HEK293T (cell line): ENCODE measurements around the gene LIFR.

Source experiments
- CTCF ChIA-PET: fragments of 350-600 bp; formaldehyde crosslinking; extraction: SDS; loops from one replicate; lab custom pipeline; 2021; ENCODE audit warnings: antibody characterized with exemption, inconsistent platforms; lab: Yijun Ruan, JAX
- POLR2A ChIA-PET: fragments of 350-600 bp; formaldehyde crosslinking; extraction: SDS; loops from one replicate; lab custom pipeline; 2020; ENCODE audit warnings: antibody characterized with exemption, inconsistent platforms; lab: Yijun Ruan, JAX
- DNase-seq: peaks from one replicate; pipeline ENCODE4 v3.0.0; 2012; ENCODE audit warnings: mixed read lengths; ENCODE audit errors: extremely low spot score
- ARNT ChIP-seq: fragments of 450-650 bp; IDR thresholded peaks from 2 replicates; pipeline ENCODE4 v1.6.1; 2017; ENCODE audit warnings: mild to moderate bottlenecking
- BHLHE40 ChIP-seq: fragments of 450-650 bp; IDR thresholded peaks from 2 replicates; pipeline ENCODE4 v1.6.1; 2016; ENCODE audit warnings: mild to moderate bottlenecking, moderate library complexity, borderline replicate concordance
- CTBP1 ChIP-seq: fragments of 450-650 bp; IDR thresholded peaks from 2 replicates; pipeline ENCODE4 v1.6.1; 2016; ENCODE audit warnings: borderline replicate concordance
- ELF4 ChIP-seq: fragments of 450-650 bp; IDR thresholded peaks from 2 replicates; pipeline ENCODE4 v1.6.1; 2017; ENCODE audit warnings: antibody characterized with exemption
- FOXA1 ChIP-seq: fragments of 450-650 bp; IDR thresholded peaks from 2 replicates; pipeline ENCODE4 v1.6.1; 2016; ENCODE audit warnings: mild to moderate bottlenecking
- FOXK2 ChIP-seq: fragments of 450-650 bp; IDR thresholded peaks from 2 replicates; pipeline ENCODE4 v1.6.1; 2016; ENCODE audit warnings: mild to moderate bottlenecking
- FOXM1 ChIP-seq: fragments of 450-650 bp; IDR thresholded peaks from 2 replicates; pipeline ENCODE4 v1.6.1; 2017; ENCODE audit warnings: mild to moderate bottlenecking, borderline replicate concordance
- HDGF ChIP-seq: fragments of 450-650 bp; IDR thresholded peaks from 2 replicates; pipeline ENCODE4 v1.6.1; 2017; ENCODE audit warnings: antibody characterized with exemption, borderline replicate concordance
- L3MBTL2 ChIP-seq: fragments of 450-650 bp; conservative IDR thresholded peaks from 2 replicates; pipeline ENCODE4 v1.6.1; 2016; ENCODE audit warnings: mild to moderate bottlenecking
- LEF1 ChIP-seq: fragments of 450-650 bp; IDR thresholded peaks from 2 replicates; pipeline ENCODE4 v1.6.1; 2017; ENCODE audit warnings: mild to moderate bottlenecking, borderline replicate concordance
- NFRKB ChIP-seq: fragments of 450-650 bp; IDR thresholded peaks from 2 replicates; pipeline ENCODE4 v1.6.1; 2016; ENCODE audit warnings: mild to moderate bottlenecking, moderate library complexity
- PKNOX1 ChIP-seq: fragments of 450-650 bp; IDR thresholded peaks from 2 replicates; pipeline ENCODE4 v1.6.1; 2016
- SP1 ChIP-seq: fragments of 450-650 bp; IDR thresholded peaks from 2 replicates; pipeline ENCODE4 v1.6.1; 2017
- SUZ12 ChIP-seq: fragments of 450-650 bp; IDR thresholded peaks from 2 replicates; pipeline ENCODE4 v1.6.1; 2016; ENCODE audit warnings: mild to moderate bottlenecking
- TARDBP ChIP-seq: fragments of 450-650 bp; IDR thresholded peaks from 2 replicates; pipeline ENCODE4 v1.6.1; 2016
- ZNF384 ChIP-seq: fragments of 450-650 bp; IDR thresholded peaks from 2 replicates; pipeline ENCODE4 v1.6.1; 2016

Gene LIFR

GRCh38 chr5:38582975-38583319, 26.5 kb upstream of the LIFR start:
- no peak for DNase-seq
- ChIA-PET CTCF (no interaction called here), POLR2A (no interaction called here)
- TF ChIP-seq FOXA1 (no peak), FOXM1 (no peak), HDGF (no peak), PKNOX1 (no peak), ZNF384 (no peak), TARDBP (no peak)

GRCh38 chr5:38582293-38582974, 26.0 kb upstream of the LIFR start:
- DNase-seq, result no peak
- TF ChIP-seq NFRKB (no peak), LEF1 (no peak), FOXA1 (no peak), L3MBTL2 (no peak), FOXM1 (no peak), BHLHE40 (no peak), ARNT (no peak), ELF4 (no peak)
- ChIA-PET POLR2A (no interaction called here), CTCF (no interaction called here)

DNA sequence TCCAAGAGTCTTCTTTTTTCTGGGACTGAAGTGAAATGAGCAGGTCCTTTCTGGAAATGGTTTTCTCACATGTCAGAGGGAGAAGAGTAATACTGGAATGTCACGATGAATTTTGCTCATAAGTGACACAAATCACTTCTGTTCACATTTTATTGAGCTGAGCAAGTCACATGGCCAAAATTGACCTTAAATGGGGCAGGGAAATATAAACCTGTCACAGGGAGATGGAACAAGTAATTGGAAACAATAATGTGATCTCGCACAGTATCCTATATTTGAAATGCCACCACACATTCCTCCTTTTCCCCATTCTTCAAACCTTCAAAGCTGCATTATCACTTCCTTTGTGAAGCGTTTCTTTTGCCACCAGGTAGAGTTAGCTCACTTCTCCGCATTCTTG, 25.2 kb upstream of the LIFR start:
- TF ChIP-seq SP1, result no peak
- no peak for TF ChIP-seq ZNF384
- no peak for TF ChIP-seq TARDBP
- TF ChIP-seq PKNOX1, result no peak
- no peak for TF ChIP-seq LEF1
- TF ChIP-seq ARNT, result no peak
- TF ChIP-seq CTBP1, result no peak
- no peak for TF ChIP-seq ELF4
- TF ChIP-seq L3MBTL2, result no peak
- no peak for TF ChIP-seq HDGF
- TF ChIP-seq FOXA1, result no peak
- TF ChIP-seq BHLHE40, result no peak
- no peak for TF ChIP-seq FOXK2
- TF ChIP-seq NFRKB, result no peak
- no peak for TF ChIP-seq FOXM1
- DNase-seq, result no peak
- ChIA-PET CTCF (no interaction called here), POLR2A (no interaction called here)

DNA sequence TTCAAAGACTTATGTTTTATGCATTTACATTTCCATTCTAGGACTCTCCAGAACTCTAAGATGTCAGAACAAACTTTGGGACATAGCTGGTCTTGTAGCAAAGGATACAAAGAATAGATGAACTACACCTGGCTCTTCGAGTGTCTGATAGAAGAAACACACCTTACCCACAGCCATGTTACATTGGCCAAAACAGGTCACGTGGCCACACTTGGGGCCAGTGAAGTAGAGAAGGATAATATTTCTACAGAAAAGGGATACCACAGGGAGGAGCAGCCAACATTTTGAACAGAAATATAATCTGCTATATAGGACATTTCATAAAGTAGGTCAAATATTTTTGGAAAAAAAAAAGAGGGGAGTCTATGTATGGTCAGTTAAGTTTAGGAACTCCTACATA, 22.7 kb upstream of the LIFR start:
- POLR2A ChIA-PET, result no interaction called here
- DNase-seq, result no peak
- TF ChIP-seq BHLHE40 (no peak), ARNT (no peak), FOXM1 (no peak), ZNF384 (no peak), TARDBP (no peak), FOXK2 (no peak), L3MBTL2 (no peak), NFRKB (no peak), PKNOX1 (no peak)
- CTCF ChIA-PET, result no interaction called here

DNA sequence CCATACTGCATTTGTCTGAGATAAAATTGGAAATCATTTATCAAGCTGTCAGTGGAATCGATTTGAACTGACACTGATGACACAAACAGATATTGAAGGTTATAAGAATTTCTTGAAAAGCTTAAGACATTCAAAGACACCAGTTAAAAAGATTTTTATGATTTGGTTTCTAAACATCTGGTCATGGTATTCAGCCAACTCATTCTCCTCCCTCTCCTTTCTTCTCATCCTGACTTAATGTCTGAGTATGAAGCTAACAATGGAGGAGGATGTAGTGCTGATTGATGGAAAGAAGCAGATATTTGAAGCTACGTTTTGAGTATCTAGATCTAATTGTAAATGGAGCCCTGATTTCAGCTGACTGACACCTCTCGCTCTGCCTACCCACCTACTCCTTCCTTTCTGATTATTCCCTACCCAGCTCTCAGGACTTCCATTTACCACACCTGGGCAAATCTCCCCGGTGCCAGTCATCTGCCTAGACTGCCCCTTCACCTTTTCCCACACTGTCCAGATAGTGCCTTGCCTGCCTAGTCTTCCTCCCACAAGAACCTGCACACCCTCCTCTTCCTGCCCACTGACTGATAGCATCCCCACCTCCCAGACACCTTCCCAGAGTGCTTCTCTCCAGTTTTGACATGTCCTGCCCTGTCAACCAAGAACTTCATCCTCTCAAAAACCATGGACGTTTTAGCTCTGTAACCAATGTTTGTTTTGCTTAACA, 20.7 kb upstream of the LIFR start:
- ChIA-PET CTCF (no interaction called here), POLR2A (interaction anchor here (0.8 to 1.3 kb wide), 2 partner anchors 18 to 20 kb away, joined by 3 to 4 read pairs; no protein-coding TSS in a partner anchor)
- TF ChIP-seq FOXA1, result no peak
- no peak for DNase-seq

DNA sequence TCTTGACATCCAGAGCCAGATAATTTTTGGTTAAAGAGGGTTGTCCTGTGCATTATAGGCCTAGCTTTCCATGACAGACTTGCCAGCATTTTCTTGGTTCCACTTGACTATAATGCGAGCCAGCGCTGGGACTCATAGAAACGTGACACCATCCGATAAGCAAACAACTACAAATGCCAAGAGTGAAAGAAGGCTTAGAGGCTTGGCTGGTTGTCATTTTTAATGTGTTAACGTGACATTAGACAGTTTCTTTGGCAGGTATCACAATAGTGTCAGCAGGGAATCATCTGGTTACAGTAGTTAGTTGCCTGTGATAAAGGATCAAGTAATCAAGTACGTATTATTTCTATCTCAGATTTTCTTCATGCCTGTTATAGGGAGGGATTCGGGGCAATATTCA, 20.0 kb upstream of the LIFR start:
- peak; percentile 30 for DNase-seq
- TF ChIP-seq FOXA1 (no peak), SP1 (no peak), NFRKB (no peak)
- CTCF ChIA-PET, result no interaction called here
- POLR2A ChIA-PET, result interaction anchor here (0.8 to 1.3 kb wide), 2 partner anchors 19 kb away, joined by 3 to 4 read pairs; no protein-coding TSS in a partner anchor

DNA sequence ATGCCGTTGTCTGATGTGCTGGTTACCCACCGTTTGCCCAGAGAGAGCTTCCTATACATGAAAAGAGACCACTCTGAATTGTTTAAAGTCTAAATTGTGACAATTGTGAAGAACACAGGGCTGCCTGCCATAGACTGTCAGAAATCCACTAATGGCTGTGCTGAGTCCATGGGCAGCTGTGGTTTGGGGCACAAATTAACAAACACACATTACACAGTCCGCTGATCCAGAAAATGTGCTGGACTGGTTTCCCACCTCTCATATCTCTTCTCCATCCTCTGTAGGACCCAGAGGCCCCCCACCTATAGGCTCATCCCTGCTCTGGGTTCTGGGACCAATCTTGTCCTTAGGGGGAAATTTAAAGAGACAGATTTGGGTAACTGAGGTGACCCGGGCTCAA, 19.0 kb upstream of the LIFR start:
- TF ChIP-seq TARDBP (no peak), L3MBTL2 (no peak), FOXK2 (no peak), HDGF (no peak), BHLHE40 (no peak), ARNT (no peak), FOXM1 (no peak), ZNF384 (no peak), NFRKB (no peak), SUZ12 (no peak), ELF4 (no peak), SP1 (no peak), LEF1 (no peak)
- CTCF ChIA-PET, result no interaction called here
- no peak for DNase-seq
- POLR2A ChIA-PET, result no interaction called here
